Measurements from ENCODE around the gene CELF2. TPM values are rescaled to one million over a fixed set of nuclear protein-coding genes. Genes with fewer than 3 reads are reported as not detected.

CELF2 gene
- total and polyA plus RNA-seq, 2 experiments from 2014 or later: 16.6 to 26.9 TPM

GRCh38 chr10:11011984-11012383 lies 5.7 kb upstream of the CELF2 start:
- Histone ChIP-seq H3K79me2 (no peaks in the 10 kb centered on the region), H3K27me3 (peaks cover 29% of the 10 kb centered on the region), H3K4me2 (no peak overlapping the region), H3K27ac (no peak overlapping the region), H3K9me2 (replicated peaks; ENCODE audit: insufficient read depth) (no peaks in the 10 kb centered on the region), H3K4me3 (no peak overlapping the region), H2AFZ (no peak overlapping the region), H4K20me1 (ENCODE audit: insufficient read depth, poor library complexity, severe bottlenecking) (no peaks in the 10 kb centered on the region), H3K36me3 (replicated peaks; ENCODE audit: insufficient read depth, low read depth) (no peaks in the 10 kb centered on the region), H3K9me3 (ENCODE audit: low read depth) (no peaks in the 10 kb centered on the region), H3K4me1 (ENCODE audit: insufficient read depth) (no peaks in the 10 kb centered on the region)
- DNase-seq (ENCODE audit: low spot score): no peak
- 43% methylated on average over 3 of the region's 3 CpGs for WGBS (ENCODE audit: low lambda C conversion rate, missing lambda C conversion rate)
- TF ChIP-seq CTCF (IDR thresholded peaks at IDR 0.05; ENCODE audit: poor library complexity) (no peak), EZH2phosphoT487 (IDR thresholded peaks at IDR 0.05; ENCODE audit: low read depth, severe bottlenecking, unreplicated experiment) (no peak), EZH2 (IDR thresholded peaks at IDR 0.05; ENCODE audit: borderline replicate concordance) (no peak)

GRCh38 chr10:11012421-11013295 lies 5.0 kb upstream of the CELF2 start:
- no peak for DNase-seq (ENCODE audit: low spot score)
- Histone ChIP-seq H2AFZ (no peak overlapping the region), H4K20me1 (ENCODE audit: insufficient read depth, poor library complexity, severe bottlenecking) (no peaks in the 10 kb centered on the region), H3K27me3 (peaks cover 29% of the 10 kb centered on the region), H3K4me2 (no peak overlapping the region), H3K9me2 (replicated peaks; ENCODE audit: insufficient read depth) (no peaks in the 10 kb centered on the region), H3K27ac (no peak overlapping the region), H3K4me3 (no peak overlapping the region), H3K79me2 (no peaks in the 10 kb centered on the region), H3K4me1 (ENCODE audit: insufficient read depth) (no peaks in the 10 kb centered on the region), H3K9me3 (ENCODE audit: low read depth) (no peaks in the 10 kb centered on the region), H3K36me3 (replicated peaks; ENCODE audit: insufficient read depth, low read depth) (no peaks in the 10 kb centered on the region)
- WGBS (ENCODE audit: low lambda C conversion rate, missing lambda C conversion rate): 85% methylated on average over 15 of the region's 15 CpGs
- TF ChIP-seq CTCF (IDR thresholded peaks at IDR 0.05; ENCODE audit: poor library complexity) (no peak), EZH2phosphoT487 (IDR thresholded peaks at IDR 0.05; ENCODE audit: low read depth, severe bottlenecking, unreplicated experiment) (no peak), EZH2 (IDR thresholded peaks at IDR 0.05; ENCODE audit: borderline replicate concordance) (no peak)

- no peaks in the 10 kb centered on the region for H4K20me1 ChIP-seq (ENCODE audit: insufficient read depth, poor library complexity, severe bottlenecking)
- no peak for DNase-seq (ENCODE audit: low spot score)
- H3K36me3 ChIP-seq (replicated peaks; ENCODE audit: insufficient read depth, low read depth): no peaks in the 10 kb centered on the region
- no peaks in the 10 kb centered on the region for H3K9me2 ChIP-seq (replicated peaks; ENCODE audit: insufficient read depth)
- H3K4me1 ChIP-seq (ENCODE audit: insufficient read depth): no peaks in the 10 kb centered on the region
- H3K79me2 ChIP-seq: no peaks in the 10 kb centered on the region
- TF ChIP-seq EZH2 (IDR thresholded peaks at IDR 0.05; ENCODE audit: borderline replicate concordance) (no peak), EZH2phosphoT487 (IDR thresholded peaks at IDR 0.05; ENCODE audit: low read depth, severe bottlenecking, unreplicated experiment) (no peak), CTCF (IDR thresholded peaks at IDR 0.05; ENCODE audit: poor library complexity) (no peak)
- H3K4me3 ChIP-seq: no peak overlapping the region
- no peak overlapping the region for H3K4me2 ChIP-seq
- no peak overlapping the region for H3K27ac ChIP-seq
- H2AFZ ChIP-seq: no peak overlapping the region
- H3K9me3 ChIP-seq (ENCODE audit: low read depth): no peaks in the 10 kb centered on the region
- 90% methylated on average over 3 of the region's 3 CpGs for WGBS (ENCODE audit: low lambda C conversion rate, missing lambda C conversion rate)
- peaks cover 24% of the 10 kb centered on the region for H3K27me3 ChIP-seq
These were observed 3.8 kb upstream of the CELF2 start for GRCh38 chr10:11013836-11014235.

Measured in hepatocyte (in vitro differentiated cells).